Stimulated activated CD8-positive, alpha-beta memory T cell treated with anti-CD3 and anti-CD28 coated beads, Interleukin-7, amount 100 ng/mL, for 24 hours (primary cell): Measurements from ENCODE around the gene DNAJC5G.
"Not testable (repeated sequence)": the region's sequence is repeated elsewhere in the genome, so short reads cannot be mapped to it uniquely, and the experiment has no call there.

Experiments used
- DNase-seq: peaks from one replicate; pipeline ENCODE4 v3.0.0-alpha.2; 2020; ENCODE audit warnings: low read depth

Gene DNAJC5G

DNA sequence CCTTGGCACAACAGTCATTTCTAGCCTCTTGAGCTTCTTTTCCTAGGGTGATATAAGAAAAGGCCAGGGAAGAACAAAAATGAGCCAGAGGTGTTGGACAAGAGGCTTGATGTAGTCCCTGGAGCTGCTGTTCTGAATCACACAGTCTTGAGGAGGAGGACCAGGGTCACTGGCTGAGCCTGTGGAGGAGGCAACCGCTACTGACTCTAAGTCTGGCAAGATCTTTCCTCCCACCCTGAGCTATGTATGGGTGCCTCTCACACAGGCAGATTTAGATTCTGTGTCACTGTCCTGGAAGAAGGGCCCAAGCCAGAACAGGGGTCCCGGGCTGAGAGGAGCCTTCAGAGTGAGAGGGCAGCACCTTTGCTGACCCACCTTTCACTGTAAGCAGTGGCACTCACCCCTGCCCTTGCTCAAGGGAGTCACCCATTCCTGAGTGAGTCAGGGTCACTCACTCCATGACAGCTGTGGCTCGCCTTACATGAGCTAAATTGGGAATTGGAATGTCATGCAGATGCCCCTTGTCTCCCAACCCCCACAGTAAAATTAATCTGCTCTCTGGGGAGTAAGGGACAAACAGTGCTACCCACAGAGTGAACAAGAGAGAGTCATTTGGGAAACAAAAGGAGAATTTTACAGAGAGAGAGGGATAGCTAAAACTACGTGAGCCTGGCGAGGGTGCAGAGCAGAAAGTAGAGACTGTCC, 6.8 kb downstream of the DNAJC5G start, which contains the start of gene TRIM54:
TRIM54 (plus strand) TSS at position 575 of the 705 bp plus-strand sequence. CDS start 303 bp downstream, outside the sequence.
- DNase-seq = no peak

DNA sequence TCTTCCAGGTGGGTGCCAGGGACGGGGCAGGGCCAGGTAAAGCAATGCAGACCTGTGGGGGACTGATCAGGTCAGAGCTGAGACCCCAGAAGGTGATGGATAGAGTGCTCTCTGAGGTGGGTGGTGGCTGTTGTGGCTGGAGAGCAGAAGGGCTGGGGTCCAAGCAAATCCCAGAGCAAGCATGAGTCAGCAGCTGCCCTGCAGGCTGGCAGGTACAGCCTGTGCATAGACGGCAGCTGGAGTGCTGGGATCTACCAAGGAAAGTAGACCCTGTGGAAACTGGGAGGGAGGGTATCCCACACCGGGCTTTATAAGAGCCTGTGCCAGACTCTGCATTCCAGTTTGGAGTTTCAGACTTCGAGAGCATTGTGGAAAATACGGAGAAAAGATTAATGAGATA, 7.7 kb downstream of the DNAJC5G start:
- DNase-seq = no peak

DNA sequence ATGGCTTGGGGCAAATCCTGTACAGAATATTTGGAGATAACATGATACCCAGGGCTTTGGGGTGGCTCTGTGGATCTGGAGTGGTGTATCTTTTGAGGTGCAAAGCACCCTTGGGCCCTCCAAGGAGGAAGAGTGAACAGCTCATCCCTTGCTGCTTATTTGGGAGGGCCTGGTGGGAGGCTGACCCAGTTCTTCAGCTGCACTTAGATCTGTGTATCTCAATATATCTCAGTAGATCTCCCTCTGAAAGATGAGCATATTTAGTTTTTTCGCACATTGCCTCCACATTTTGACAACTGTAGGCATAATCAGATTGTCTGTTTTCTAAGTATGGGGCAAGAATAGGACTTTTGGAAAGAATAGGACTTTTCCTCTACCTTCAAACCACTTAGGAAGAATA, 9.8 kb downstream of the DNAJC5G start:
- DNase-seq = no peak

DNA sequence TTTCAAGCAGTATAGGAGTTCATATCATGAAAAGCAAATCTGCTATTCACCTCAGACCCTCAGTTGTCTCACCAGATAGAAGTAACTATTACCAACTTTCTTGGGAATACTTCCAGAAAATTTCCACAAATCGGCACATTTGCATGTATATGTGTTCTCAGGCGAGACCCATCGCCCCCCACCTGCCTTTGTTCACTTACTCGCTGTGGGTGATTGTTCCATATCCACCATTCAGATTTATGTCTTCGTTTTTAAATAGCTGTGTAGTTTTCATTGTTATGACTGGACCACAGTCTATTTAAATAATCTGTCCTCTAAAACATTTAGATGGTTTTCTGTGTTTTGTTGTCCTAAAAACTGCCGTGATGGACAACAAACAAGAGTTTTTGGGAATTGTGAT, 10.2 kb downstream of the DNAJC5G start:
- no peak for DNase-seq

DNA sequence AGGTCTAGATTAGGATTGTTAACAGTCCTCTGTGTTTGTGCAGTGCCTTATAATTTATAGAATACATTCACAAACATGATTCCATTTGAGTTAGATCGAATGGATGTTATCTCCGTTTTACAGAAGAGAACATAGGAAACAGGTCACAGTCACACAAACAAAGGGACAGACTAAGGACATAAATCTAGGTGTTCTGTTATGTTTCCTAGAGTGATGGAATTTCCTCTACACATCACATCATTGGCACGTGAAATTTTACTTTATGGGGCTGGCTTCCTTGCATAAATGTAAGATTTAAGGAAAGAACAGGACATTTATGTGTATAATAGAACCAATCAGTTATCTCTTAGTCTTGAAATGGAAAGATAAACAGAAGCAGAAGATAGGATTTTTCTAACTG, 13.4 kb downstream of the DNAJC5G start:
- no peak for DNase-seq

DNA sequence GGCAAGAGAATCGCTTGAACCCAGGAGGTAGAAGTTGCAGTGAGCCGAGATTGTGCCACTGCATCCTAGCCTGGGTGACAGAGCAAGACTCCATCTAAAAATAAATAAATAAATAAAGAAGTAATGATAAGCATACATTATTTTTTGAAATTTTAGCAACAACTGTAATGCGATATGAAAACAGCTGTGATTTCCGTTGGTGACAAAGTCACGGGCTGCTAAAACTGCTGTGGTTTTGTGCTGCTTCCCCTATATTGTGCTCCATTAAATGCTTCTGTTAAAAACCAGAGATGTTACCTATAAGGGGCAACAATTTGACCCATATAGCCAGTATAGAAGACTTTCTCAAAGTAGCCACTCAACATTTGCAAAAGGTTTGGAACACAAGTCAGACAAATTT, 15.3 kb downstream of the DNAJC5G start:
- no peak for DNase-seq

DNA sequence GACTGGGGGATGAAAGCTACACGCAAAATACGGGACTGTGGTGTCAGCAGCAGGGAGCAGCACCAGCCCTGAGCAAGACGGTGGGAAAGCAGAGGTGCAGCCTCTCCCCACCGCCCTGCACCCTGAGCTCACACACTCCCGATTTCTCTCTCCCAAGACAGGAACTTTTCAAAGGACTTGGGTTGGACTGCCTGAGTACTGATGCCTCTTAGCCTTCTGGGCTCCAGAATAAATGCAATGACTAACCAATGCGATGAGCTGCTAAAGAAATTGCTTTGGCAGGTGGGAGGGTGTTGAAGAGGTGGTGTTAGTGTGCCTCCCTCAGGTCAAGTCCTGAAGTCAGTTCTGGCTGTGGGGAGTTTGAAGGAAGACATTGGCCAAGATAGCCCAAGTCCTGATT, 16.6 kb downstream of the DNAJC5G start:
- DNase-seq = no peak

DNA sequence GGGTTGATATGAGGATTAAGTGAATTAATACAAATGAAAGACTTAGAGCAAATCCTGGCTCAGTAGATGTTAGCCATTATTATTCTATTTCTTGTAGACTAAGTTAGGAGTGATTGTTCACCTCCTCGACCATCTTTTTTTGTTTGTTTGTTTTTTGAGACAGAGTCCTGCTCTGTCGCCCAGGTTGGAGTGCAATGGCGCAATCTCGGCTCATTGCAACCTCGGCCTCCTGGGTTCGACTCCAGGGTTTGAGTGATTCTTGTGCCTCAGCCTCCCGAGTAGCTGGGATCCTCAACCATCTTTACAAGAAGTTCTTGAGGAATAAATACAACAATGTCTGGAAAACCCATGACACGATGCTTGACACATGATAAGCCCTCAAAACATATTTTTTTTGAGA, 19.7 kb downstream of the DNAJC5G start:
- DNase-seq = no peak

DNA sequence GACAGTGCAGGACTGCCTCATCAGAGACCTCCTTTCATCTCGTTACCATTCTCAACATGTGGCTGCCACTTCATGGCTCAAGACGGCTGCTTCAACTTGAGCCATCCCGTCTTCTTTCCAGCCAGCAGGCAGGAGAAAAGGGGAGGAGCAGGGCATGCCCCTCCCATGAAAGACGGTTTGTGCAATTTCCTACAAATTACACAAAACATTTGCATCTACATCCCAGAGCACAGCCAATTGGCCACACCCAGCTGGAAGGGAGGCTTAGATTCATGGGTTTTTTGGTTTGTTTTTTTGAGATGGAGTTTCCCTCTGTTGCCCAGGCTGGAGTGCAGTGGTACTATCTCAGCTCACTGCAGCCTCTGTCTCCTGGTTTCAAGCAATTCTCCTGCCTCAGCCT, 21.2 kb downstream of the DNAJC5G start:
- no peak for DNase-seq

DNA sequence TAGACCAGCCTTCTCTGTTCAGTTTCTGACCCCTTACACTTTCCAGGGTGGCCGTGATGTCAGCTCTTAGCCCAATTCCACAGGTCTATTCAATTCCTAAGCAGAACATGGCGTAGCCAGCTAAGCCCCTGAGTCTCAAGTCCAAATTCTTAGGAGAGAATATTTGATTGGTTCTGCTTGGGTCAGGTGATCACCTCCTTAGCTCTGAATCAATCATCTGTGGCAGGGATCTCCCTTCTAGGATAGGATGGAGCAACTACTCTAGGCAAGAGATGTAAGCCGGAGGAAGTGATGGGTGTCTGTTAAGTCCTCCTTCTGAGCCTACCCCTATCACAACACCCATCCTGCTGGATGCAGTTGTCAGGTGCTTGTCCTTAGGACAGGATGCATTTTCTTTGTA, 22.0 kb downstream of the DNAJC5G start:
- no peak for DNase-seq

DNA sequence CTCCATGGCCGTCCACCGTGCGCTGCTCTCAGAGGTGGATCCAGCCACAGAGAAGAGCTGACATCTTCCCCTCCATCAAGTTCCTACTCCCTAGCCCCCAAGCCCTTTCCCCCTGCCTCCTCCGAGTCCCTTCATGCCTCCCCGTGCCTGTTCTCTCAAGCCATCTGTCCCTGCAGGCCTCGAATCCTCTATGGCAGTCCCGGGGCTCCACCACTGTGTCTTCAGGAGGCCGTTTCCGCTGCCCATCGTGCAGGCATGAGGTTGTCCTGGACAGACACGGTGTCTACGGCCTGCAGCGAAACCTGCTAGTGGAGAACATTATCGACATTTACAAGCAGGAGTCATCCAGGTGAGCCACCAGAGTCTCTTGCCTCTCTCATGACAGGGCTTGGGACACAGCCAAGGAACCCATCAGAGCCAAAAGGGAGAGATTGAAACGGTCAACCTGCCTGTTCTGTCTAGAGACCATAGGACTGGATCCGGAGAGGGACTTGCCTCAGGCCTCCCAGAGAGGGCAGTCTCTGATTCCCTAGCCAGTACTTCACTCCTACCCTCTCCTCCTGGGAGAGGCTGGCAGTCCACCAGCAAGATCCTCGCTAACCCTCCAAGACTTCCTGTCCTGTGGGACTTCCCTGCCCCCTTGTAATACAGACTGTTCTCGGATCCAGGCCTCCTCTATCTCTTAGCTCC, 23.3 kb downstream of the DNAJC5G start:
- no peak for DNase-seq

DNA sequence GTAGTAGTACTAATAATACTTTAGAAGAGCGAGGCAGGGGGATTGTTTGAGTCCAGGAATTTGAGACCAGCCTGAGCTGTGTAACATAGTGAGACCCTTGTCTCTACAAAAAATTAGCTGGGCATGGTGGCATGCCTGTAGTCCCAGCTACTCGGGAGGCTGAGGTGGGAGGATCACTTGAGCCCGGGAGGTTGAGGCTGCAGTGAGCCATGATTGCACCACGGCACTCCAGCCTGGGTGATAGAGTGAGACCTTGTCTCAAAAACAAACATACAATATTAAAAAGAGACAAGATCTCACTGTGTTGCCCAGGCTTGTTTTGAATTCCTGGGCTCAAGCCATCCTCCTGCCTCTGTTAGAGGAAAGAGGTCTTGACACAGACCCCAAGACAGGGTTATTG, 25.4 kb downstream of the DNAJC5G start:
- DNase-seq = not testable (repeated sequence)

DNA sequence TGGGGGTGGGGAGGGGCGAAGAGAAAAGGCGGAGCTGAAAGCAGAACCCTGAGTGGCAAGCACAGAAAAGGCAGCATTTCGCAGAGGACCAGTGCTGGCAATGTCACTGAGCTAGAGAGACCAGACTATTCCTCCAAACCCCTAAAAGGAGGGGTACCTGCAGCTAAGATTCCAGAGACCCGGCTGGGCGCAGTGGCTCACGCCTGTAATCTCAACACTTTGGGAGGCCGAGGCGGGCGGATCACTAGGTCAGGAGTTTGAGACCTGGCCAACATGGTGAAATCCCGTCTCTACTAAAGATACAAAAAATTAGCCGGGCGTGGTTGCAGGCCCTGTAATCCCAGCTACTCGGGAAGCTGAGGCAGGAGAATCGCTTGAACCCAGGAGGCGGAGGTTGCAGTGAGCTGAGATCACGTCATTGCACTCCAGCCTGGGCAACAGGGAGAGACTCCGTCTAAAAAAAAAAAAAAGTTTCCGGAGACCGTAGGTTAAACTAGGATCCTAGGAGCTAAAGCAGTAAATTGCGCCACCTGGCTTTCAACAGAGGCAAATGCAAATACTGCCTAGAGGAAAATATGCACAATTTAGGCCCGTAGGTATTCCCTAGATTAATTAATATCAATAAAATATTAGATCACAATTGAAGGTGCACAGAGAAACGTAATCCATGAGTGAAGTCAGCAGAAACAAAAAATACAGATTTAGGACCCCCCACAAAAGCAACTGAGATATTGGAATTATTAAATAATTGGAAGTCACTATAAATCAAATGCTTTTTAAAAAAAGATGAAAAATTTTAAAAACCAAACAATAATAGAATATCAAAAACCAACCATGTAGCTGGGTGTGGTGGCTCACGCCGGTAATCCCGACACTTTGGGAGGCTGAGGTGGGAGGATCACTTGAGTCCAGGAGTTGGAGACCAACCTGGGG, 28.1 kb downstream of the DNAJC5G start:
- no peak for DNase-seq

DNA sequence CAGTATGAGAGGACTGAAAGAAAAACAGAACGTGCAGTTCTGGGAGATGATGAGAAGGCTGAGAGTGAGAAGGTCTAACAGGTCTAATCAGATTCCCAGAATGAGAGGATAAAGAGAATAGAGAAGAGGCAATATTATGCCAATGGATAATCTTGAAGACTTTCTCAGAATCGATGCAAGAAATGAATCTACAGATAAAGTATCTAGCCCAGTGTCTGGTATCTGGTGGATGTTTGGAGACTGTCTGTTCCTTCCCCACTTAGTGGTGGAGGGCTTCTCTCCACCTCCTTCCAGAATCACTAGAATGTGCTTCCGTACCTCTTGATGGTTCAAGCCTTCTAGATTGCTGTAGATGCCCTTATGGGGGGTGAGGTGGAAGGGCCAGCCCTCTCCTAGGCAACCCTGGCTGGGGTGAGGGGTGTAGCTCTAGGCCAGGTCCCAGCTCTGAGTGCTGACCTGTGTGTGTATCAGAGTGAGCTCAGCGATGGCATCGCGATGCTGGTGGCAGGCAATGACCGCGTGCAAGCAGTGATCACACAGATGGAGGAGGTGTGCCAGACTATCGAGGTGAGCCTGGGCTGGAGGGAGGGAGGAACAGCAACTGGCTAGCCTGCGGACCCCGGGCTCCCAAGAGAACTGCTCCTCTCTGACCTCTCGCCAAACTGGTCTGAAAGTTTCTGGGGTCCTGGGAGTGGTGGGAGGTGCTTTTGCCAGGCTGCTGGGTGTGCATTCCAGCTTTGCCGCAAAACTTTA, 29.4 kb downstream of the DNAJC5G start:
- DNase-seq = no peak

DNA sequence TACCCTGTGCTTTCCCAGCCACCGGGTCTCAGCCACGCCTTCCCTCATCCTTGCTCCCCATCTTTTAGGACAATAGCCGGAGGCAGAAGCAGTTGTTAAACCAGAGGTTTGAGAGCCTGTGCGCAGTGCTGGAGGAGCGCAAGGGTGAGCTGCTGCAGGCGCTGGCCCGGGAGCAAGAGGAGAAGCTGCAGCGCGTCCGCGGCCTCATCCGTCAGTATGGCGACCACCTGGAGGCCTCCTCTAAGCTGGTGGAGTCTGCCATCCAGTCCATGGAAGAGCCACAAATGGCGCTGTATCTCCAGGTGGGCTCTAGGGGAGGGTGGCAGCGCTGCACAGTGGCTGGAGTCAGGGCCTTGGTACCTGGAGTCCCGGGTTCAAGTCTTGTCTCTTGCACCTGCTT, 30.3 kb downstream of the DNAJC5G start:
- no peak for DNase-seq

DNA sequence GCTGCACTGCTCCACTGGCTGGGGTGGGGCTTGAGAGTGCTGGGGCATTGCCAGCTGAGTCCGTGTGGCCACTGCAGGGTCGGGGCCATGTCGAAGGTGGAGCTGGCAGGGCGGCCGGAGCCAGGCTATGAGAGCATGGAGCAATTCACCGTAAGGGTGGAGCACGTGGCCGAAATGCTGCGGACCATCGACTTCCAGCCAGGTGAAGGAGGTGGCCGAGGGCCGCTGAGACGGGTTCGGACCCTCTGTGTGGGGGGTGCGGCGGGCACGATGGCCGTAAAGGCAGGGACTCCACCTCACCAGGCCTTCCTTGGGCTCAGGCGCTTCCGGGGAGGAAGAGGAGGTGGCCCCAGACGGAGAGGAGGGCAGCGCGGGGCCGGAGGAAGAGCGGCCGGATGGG, 30.9 kb downstream of the DNAJC5G start:
- DNase-seq = no peak

DNA sequence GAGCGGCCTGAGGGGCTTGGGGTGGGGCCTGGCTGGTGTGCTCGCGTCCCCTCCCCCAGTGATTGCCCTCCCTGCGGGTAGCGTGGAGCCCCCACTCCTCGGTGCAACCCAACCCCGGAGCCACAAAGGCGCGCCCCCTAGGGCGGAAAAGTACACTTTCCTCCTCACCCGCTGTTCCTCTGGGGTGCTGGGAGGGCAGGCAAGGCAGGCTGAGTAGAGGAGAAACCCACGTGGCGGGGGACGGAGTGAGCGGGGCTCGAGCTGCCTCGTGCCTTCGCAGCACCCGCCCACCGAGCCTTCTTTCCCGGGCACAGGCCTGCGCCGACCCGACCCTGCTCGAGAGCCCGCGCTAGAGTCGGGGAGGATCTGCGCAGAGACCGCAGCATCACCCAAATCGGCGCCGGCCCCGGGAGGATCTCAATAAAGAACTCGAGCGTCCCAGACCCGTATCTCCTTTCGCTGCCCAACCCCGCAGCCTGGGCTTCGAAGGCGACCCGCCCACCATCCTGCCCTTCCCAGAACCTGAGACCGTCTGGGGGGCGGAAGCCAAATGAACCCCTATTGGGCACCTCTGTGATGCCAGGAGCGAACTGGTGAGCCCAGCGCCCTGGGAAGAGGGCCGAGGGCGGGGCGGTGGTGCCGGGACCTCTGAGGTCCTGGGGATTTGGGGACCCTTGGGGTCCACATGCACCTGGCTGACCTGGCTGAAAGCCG, 31.5 kb downstream of the DNAJC5G start:
- DNase-seq = no peak

DNA sequence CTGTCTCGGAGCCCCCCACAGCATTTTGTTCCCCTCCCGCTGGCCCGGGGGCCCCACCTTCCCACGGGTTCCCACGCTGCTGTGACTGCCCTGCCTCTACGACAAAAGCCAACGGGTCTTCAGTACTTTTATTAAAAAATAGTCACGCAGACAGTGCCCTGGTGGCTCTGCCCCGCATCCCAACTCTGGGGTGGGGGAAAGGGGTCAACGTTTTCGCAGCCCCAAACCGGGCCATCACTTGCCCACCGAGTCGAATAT, 32.0 kb downstream of the DNAJC5G start:
- DNase-seq = no peak

DNA sequence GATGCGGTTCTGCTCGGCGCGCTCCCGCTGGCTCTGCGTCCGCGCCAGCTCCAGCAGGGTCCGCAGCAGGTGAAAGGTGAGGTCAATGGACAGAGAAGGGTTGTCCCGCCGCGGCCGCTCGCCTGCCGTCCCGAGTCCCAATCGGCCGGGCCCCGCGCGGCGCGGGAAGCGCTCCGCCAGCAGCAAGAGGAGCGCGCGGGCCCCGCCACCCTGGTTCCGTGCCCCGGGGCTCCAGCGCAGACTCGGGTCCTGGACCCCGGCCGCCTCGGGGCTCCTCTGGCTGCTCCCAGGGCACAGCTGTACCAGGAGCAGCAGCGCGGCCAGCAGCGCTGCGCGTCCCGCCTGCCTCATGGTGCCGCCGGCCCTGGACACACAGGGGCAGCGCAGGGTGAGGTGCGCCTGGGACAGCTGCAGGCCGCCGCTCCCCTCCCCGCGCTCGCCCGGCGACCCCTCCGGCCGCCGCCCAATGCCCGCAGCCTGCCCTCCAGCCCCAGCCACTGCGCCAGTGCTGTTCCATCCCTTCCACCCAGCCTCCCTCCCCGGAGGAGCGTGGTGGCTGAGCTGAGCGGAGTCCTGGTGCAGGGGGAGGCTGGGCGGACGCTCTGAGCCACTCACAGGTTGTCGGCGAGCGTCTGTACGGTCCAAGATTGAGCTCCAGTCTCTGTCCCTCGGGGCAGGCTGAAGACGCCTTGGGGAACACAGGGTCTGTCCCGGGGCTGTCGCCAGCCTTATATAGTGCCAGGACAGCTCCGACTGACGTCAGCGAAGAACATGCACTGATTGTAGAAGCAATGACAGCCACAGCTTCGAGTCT, 32.5 kb downstream of the DNAJC5G start:
- DNase-seq = no peak

DNA sequence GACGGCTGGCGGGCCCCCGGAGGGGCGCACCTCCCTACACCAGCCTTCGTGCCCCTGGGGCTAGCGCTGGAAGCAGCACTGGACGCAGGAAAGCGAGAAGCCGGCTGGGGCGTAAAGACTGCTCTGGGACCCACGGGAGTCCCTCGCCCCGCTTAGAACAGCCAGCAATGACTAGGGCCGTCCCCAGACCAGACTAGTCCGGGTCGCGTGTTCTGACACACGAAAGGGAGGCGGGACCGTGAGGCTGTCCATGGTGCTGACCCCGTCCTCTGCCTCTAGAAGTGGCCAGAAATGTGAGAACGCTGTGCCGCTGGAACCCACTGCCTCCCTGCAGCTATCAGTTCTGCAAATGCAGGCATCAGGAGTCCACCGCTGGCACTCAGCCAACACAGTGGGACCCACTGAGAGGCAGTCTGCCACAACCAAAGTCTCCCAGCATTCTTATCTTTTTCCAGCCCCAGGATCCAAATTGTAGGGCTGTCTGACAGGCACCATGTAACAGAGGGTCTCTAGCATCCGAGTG, 33.2 kb downstream of the DNAJC5G start, which contains the start of gene UCN:
UCN (minus strand) TSS at position 87 of the 523 bp plus-strand sequence. CDS start 550 bp downstream, outside the sequence.
- DNase-seq = no peak
